Skin epidermis (tissue), 12 donors: ENCODE results near the gene RTN4RL2.
A peak's percentile ranks its signal among the peaks of the same experiment; 100 is the strongest.

Experiments used
- H3K27ac ChIP-seq, 21 experiments: fragments of 200-600 bp; sonication (generic) in 11 of 21; one replicate each; pipeline ENCODE4 v1.5.0; 2020; ENCODE audit warnings: mild to moderate bottlenecking in 3 of 21, inconsistent platforms in 2 of 21, moderate library complexity in 2 of 21
- H3K4me3 ChIP-seq, 7 experiments: fragments of 200-600 bp; sonication (generic) in 2 of 7; one replicate each; pipeline ENCODE4 v1.5.0; 2020; ENCODE audit warnings: inconsistent platforms in 2 of 7, mild to moderate bottlenecking in 2 of 7, moderate library complexity in 1 of 7

Gene RTN4RL2

GRCh38 chr11:57476047-57476756, 15.9 kb downstream of the RTN4RL2 start:
- Histone ChIP-seq H3K4me3 (peak overlapping the region; percentile 16 to 47 (median 29)), H3K27ac (peak overlapping the region in 7 of 21 experiments; percentile 3 to 60 (median 44))

- Histone ChIP-seq H3K4me3 (peak overlapping the region; percentile 16 to 47 (median 29)), H3K27ac (peak overlapping the region in 7 of 21 experiments; percentile 3 to 60 (median 44))
Observed at GRCh38 chr11:57476757-57477506, 16.6 kb downstream of the RTN4RL2 start.

DNA sequence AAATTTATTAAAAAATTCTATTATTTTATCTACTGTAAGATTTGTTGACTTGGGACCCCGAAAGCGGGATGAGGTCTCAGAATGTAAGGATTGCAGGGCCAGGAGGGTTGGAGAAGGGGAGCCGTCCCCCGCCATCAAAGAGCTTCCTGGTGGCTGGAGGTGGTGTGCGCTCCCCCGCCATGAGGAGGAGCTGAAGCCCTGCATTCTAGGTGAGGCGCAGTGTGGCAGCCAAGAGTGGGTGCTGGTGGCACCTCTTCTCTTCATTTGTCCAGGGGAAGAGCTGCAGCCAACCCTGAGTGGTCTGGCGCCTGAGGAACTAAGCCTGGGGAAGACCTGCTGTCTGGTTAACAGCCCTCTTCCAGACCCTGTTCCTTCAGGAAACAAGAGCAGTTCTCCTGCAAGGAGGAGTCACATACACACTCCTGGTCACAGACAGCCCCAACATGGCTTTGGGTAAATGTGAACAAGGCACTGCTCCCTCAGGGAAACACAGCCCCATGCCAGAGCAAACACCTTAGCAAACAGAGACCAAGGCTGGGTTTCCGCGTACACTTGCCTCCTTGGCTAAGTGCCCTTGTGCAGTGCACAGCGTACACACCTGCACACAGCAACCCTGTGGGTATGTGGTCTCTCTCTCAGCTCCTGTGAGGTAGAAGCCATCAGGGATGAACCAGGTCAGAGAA, 17.3 kb downstream of the RTN4RL2 start:
- no peak overlapping the region for H3K27ac ChIP-seq

GRCh38 chr11:57479021-57479663, 18.8 kb downstream of the RTN4RL2 start:
- H3K27ac ChIP-seq, result no peak overlapping the region

More for the DNA sequence above, 17.3 kb downstream of the RTN4RL2 start:
- H3K4me3 ChIP-seq, result no peak overlapping the region

DNA sequence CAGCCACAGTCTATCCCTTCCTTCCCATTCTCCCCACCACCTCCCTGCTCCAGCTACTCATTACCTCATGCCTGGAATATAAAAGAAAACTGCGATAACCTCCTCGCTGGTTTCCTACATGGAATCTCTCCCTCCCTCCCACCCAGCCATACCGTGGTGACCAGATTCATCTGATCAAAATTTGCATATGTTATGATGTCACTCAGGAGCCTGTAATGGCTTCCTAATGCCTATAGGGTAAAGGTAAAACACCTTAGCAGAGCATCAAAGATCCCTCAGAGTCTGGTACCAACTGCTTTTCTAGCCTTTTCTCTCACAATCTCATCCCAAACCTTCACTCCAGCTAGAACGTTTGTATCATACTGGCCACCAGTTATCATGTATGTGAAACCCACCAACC, 19.6 kb downstream of the RTN4RL2 start:
- Histone ChIP-seq H3K4me3 (no peak overlapping the region), H3K27ac (no peak overlapping the region)

More at GRCh38 chr11:57479021-57479663, 18.8 kb downstream of the RTN4RL2 start:
- no peak overlapping the region for H3K4me3 ChIP-seq

DNA sequence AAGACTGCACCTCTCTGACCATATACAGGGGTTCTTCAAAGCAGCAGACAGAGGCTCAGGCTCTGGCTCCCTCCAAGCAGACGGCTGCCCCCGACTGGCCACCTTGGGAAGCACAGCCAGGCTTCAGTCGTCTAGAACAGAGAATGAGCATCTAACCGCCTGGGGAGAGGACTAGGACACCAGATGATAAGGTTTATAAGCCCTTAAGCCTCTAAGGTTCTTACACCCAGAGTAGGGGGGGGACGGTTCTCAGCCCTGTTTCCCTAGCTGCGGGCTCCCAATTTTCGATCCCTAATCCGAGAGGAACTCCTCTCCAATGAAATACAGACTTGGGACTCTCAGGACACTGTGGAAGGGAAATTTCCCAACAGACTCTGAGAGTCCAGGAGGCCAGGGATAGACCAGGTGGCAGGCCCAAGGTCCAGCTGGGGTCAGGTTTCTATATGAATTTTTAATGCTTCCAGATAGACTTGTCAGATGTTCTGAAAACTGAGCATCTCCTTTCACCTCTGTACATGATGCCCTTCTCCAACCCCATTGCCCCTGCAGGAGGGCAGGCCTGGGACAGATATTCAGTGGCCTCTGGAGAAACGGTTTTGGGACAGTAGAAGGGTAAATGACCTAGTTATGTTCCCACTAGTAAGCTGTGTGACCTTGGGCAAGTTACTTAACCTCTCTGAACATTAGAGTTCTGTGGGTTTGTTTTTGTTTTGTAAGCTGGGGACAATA, 20.2 kb downstream of the RTN4RL2 start:
- no peak overlapping the region for H3K4me3 ChIP-seq
- H3K27ac ChIP-seq, result no peak overlapping the region

DNA sequence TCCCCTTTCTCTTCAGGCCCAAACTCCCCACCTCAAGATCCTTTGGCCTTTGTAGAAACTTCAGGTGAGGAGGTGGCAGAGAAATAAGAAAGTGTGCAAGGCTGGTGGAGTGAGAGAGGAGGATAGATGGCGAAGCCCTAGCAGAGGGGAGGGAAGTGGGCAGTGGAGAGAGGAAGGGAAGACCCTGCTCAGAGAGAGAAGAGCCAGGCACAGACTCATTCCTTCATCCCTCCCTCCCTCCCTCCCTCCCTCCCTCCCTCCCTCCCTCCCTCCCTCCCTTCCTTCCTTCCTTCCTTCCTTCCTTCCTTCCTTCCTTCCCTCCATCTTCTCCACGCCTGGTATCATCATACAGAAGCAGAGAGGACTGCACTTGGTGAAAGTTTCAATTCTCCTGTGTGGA, 21.0 kb downstream of the RTN4RL2 start:
- no peak overlapping the region for H3K4me3 ChIP-seq
- H3K27ac ChIP-seq, result no peak overlapping the region

- Histone ChIP-seq H3K4me3 (peak overlapping the region in 4 of 7 experiments; percentile 10 to 30 (median 20)), H3K27ac (no peak overlapping the region)
Observed at GRCh38 chr11:57481915-57482781, 21.8 kb downstream of the RTN4RL2 start.

GRCh38 chr11:57482782-57483561, 22.6 kb downstream of the RTN4RL2 start:
- H3K27ac ChIP-seq, result no peak overlapping the region
- H3K4me3 ChIP-seq, result peak overlapping the region in 5 of 7 experiments; percentile 10 to 30 (median 16)

- Histone ChIP-seq H3K4me3 (no peak overlapping the region), H3K27ac (no peak overlapping the region)
Observed at GRCh38 chr11:57483562-57483918, 23.2 kb downstream of the RTN4RL2 start.

DNA sequence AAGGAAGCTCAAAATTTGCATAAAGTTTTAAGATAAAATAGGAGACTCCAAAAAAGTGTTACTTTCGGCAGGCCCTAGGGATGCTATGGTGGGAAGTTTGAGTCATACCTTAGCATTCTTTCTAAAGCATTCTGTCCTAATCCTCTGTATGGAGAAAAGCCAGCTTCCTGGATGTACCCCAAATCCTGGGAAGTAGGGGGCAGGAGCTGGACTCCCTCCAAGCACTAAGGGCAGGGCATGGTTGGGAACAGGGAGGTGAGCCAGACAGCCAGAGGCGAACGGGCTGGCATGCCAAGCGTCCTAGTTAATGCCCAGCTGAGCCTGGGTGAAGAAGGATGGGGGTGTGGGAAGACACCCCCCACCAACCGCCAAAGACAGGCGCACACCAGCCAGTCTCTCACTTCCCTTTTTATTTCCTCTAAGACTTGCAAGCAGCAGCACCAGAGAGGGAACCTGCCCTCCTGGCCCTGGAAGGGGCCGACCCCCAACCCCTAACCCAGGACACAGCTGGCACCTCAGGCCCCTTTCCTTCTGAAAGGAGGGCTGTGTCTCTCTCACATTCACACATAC, 23.9 kb downstream of the RTN4RL2 start:
- H3K4me3 ChIP-seq, result no peak overlapping the region
- no peak overlapping the region for H3K27ac ChIP-seq

- no peak overlapping the region for H3K4me3 ChIP-seq
- no peak overlapping the region for H3K27ac ChIP-seq
Observed at GRCh38 chr11:57485217-57485990, 25.1 kb downstream of the RTN4RL2 start.

- no peak overlapping the region for H3K4me3 ChIP-seq
- no peak overlapping the region for H3K27ac ChIP-seq
Observed at GRCh38 chr11:57487021-57487778, 26.9 kb downstream of the RTN4RL2 start.

DNA sequence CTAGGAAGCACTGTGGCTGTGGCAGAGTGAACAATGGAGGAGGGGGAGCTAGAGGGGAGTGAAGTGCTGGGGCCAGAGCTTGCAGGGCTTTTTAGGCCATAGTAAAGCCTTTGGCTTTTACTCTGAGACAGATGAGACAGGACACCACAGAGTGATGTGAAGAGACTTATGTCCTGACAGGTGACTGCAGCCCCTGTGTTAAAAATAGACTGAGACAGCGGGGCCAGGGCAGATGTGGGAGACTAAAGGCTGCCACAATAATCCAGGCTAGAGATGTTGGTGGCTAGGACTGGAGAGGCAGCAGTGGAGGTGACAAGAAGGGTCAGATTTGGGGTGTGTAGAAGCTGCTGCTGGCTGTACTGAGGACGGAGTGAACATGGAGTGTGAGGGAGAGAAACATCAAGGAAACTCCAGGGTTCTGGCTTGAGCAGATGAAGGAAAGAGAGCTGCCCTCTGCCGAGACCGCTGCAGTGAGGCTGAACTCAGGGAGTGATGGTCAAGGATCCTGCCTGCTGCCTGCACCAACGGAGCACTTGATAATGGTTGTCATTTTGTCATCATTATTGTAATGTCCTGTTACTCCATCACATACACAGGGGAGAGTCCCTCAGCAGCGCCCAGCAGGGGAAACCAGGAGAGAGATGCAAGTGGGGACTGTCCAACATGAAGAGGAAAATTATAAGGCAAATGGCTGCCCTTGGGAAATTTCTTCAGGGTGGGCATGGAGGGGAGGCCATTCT, 27.8 kb downstream of the RTN4RL2 start:
- Histone ChIP-seq H3K27ac (no peak overlapping the region), H3K4me3 (no peak overlapping the region)
